GM21619 (cell line): ENCODE results near the gene ZNF423.

ENCODE experiments used
- ATAC-seq: cut with Tn5 transposase; IDR thresholded peaks from one replicate; pipeline ENCODE4 v1.9.1; 2021; ENCODE audit not compliant: unreplicated experiment

ZNF423 gene

GRCh38 chr16:49590166-49590871 lies 265.6 kb downstream of the ZNF423 start:
- no peak for ATAC-seq

DNA sequence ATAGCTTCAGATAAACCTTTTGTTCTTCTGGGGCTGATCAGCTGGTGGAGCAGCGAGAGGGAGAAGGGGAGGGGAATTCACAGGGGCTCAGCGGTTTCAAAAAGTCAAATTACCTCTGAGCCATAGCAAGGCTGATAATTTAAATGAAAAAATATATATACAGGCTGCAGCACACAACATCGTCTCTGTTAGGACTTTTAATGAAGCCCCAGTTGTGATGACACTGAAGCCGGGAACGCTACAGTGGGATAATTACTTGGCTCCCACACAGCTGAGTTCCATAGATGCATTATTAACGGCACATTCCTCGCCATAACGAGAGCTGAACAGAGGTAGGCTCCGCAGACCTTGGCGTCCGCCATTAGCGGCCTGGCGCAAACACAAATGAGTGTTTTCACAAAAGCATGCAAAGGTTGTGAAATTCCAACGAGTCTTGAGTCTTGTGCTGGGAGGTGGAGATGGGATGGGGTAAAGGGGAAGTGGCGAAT lies 266.3 kb downstream of the ZNF423 start:
- ATAC-seq, result no peak

GRCh38 chr16:49588729-49589384 lies 267.1 kb downstream of the ZNF423 start:
- ATAC-seq, result no peak

GRCh38 chr16:49588026-49588425 lies 267.9 kb downstream of the ZNF423 start:
- no peak for ATAC-seq

- no peak for ATAC-seq
Observed at GRCh38 chr16:49587511-49587910, 268.4 kb downstream of the ZNF423 start.

DNA sequence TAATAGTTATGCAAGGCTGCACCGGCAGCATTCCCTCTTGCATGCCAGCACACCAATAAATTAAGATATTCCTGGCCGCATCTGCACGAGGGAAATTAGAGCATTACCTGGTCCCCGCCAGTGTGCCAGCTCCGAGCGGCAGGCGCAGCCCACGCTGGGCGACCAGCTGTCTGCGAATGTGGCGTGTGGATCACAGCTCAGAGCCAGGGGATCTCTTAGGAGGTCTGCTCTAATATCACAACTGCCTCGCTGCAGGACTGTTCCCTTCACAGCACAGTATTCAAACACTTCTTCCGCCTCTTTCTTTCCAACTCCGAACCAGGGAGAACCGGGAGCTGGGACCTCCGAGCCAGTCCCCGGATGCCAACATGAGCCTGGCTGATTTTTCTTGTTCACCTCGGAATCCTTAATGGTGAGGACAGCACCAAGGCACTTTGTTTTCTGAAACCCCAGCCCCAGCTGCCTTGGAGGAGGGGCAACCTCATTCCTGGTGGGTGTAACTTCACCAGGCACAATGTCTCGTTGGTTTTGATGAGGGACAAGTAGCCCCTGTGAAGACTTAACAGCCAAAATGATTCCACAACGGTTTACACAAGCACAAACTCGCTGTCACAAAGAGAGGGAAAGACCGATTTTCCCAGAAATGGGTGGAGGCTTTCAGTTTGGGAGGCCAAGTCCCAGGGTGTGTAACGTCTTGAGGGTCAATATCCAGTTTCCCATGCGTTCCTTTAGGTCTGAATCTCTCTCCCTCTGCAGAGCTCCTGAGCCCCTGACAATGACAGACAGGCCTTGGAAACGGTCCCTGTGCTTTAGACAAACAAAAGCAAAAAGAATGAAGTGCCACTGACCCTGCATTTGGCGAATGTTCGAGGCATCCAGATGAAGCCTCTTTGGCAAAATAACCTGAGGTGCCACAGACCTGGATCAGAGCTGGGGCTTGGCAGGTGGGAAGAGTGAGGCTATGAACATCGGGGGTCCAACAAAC lies 269.2 kb downstream of the ZNF423 start:
- no peak for ATAC-seq

- ATAC-seq, result no peak
Observed at GRCh38 chr16:49585143-49585832, 270.6 kb downstream of the ZNF423 start.

DNA sequence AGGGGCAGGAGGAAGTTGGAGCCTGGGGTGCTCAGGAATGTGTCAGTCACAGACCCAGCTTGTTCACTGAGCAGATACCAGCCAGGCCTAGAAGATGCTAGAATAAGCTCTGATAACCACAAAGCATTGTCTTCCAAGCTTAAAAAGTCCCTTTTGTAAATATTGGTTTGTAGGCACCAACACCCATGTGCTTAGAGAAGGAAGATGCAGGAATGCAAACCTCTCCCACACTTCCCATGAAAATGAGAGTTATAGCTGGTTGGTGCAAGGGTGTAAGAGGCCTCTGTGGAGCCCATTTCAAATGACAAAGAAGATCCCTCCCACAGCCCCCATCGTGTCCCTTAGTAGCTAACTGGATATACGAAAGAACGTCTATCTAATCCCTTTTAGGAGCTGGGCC lies 272.0 kb downstream of the ZNF423 start:
- ATAC-seq, result no peak

DNA sequence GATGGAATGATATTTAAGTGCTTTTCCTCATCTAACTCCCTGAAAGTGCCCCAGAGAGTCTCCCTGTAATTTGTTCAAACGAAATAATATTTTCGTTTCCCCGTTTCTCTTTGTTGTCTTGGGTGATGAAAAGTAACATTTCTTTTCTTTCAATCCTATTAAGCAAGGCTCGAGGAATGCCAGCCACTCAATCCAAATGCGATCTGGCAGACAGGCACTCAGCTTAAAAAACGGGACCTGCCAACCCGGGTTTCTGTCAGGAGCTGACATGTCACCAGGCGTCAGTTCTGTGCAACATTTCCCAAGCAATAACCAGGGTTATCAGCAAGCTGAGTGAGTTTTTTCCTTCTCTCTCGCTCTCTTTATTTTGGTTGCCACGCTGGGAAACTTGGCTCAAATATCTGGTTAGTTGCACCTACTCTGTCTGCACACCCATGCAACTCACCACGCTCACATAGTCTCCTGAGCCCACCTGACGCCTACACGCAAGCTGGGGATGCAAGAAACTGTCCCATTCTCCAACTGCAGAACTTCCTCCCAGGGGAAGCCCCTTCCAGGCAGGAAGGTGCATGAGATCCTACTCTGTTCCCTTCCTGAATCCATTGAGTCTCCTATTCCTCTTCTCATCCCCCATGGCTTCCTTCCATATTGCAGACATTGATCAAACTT lies 274.1 kb downstream of the ZNF423 start:
- no peak for ATAC-seq

DNA sequence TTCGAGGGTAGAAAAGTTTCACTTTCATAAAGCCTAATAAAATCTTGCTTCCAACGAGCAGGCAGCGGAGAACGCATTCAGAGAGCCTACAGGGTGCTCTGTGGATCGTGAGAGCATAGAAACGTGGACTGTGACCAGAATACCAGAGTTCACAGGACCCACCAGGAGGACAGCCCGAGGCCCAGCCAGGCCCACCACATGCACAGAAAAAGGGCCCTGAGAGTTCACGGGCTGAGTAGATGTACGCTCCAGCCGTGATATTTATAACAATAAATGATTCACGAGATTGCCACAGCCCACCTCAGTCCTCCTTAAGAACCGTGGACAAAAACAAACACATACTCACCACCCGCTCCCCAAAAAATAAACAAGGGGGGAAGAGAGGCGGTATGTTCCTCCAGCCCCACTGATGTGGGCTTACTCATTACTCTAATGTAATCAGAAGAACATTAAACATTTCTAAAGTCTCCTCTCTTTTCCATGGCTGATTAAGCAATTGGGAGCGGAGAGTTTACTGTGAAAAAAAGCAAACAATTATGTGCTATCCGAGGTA lies 275.1 kb downstream of the ZNF423 start:
- ATAC-seq, result no peak

DNA sequence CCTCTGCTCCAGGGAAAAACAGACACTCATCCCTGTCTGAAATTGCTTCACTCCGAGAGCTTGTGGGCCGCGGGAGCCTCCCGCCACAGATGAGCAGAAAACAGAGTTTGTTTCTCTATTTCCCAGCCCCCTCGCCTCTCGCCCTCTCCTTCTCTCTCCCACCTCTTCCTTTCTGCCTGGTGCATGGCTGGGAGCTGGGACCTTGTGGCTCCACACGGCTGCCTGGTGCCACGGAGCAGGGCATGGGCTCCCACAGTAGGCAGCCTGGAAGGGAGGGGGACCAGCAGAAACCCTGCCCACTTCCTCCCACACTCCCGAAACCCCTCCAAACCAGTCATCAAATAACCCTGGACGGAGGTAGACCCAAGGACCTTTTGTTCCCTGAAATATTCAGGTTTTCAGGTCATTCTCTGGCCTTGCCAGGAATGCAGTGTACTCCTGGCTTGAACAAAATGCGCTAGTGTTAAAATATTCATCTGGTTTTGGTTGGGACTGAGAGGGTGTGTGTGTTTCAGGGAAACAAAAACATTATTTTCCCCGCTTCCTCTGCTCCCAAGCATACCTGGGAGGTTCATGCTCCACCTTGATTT lies 277.4 kb downstream of the ZNF423 start:
- no peak for ATAC-seq

- no peak for ATAC-seq
Observed at GRCh38 chr16:49578018-49578417, 277.9 kb downstream of the ZNF423 start.

DNA sequence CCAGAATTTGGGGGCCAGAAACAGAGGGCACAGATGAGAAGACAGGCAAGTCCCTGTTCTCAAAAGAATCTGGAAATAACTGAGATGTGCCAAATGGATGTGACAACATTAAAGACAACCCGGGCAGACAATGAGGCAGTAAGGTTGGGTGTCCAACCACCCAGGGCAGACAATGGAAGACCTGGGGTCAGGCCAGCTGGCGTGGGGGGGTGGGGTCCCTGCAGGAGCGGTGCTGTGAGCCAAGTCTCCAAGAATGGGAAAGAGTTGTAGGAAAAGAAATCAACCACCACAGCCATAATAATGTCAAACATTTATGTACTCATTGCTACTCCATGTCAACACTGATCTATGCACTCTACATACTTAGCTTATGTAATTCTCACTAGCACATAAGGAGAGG lies 279.0 kb downstream of the ZNF423 start:
- no peak for ATAC-seq

DNA sequence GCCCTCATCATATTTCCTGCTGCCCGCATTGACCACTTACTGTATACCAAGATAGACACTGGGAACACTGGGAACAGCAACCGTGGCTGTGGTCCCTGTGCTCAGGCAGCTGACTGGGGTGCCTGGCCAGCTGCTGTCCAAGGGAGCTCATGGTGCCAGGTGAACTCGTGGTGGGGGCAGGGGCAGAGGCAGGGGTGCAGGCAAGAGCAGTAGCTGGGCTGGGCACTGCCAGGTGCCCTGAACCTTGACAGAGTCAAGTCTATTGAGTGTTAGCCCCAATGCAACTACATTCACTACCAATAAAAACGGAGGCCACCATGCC lies 279.8 kb downstream of the ZNF423 start:
- no peak for ATAC-seq

DNA sequence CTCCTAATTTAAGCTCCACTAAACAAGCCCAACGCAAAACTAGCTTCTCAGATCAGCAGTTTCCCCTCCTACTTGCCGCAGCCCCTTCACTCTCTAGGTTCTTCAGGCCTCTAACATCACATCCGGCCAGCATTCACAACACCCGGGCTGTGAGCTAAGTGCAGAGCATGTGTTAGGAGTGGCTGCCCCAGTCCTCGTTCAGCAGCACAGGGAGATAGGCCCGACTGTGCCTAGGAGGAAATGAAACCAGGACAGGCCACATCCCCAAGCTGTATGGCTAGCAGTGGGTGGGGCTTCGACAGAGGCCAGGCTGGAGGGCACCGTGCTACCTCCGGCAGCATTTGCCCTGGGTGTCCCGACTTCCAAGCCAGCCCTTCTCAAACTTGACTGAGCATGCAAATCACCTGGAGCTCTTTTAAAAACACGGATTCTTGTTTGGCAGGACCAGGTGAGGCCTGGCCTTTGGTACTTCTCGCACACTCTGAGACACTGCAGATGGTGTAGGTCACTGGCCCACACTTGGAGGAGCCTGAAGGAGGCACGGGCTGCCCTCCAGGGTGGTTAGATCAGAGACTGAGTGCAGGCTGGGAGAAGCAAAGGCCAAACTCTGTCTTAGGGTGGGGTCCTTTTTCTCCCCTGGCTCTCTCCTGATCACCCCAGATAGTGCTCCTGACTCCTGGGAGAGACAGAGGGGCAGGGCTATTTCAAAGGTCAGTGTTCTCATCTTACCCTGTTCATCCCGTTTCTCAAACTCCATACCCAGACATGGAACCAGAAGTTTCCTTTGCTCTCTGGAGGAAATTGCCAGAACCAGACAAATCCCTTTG lies 280.4 kb downstream of the ZNF423 start:
- ATAC-seq, result peak; percentile 99

- no peak for ATAC-seq
Observed at GRCh38 chr16:49574826-49575225, 281.1 kb downstream of the ZNF423 start.

GRCh38 chr16:49567950-49568349 lies 288.0 kb downstream of the ZNF423 start:
- no peak for ATAC-seq

- no peak for ATAC-seq
Observed at GRCh38 chr16:49566432-49566831, 289.5 kb downstream of the ZNF423 start.
